Sigmoid colon (tissue), 7 donors: ENCODE measurements around the gene ENPP6. TPM values are rescaled to one million over a fixed set of nuclear protein-coding genes. Genes with fewer than 3 reads are reported as not detected.

ENCODE experiments used
- DNase-seq: peaks from one replicate; pipeline ENCODE4 v3.0.0-alpha.2; 2019
- H3K27ac ChIP-seq, 4 donors: fragments of 200-600 bp; sonication (generic); one replicate each; pipeline ENCODE4 v1.5.1; 2016 to 2019; ENCODE audit warnings: mild to moderate bottlenecking in 1 of 4
- H3K27me3 ChIP-seq, 3 donors: fragments of 200-600 bp; sonication (generic); one replicate each; pipeline ENCODE4 v1.5.1; 2019; ENCODE audit warnings: mild to moderate bottlenecking in 1 of 3
- H3K36me3 ChIP-seq, 4 donors: fragments of 200-600 bp; sonication (generic); one replicate each; pipeline ENCODE4 v1.5.1; 2016 to 2019
- H3K4me1 ChIP-seq, 4 donors: fragments of 200-600 bp; sonication (generic); one replicate each; pipeline ENCODE4 v1.5.1; 2017 to 2019
- H3K4me3 ChIP-seq, 4 donors: fragments of 200-600 bp; sonication (generic); one replicate each; pipeline ENCODE4 v1.5.1; 2017 to 2019; ENCODE audit warnings: mild to moderate bottlenecking in 2 of 4, moderate library complexity in 1 of 4
- H3K9me3 ChIP-seq, 4 donors: fragments of 200-600 bp in 3 of 4; sonication (generic) in 3 of 4; one replicate each; pipeline versions ENCODE4 v1.5.1 to v1.6.1; 2013 to 2019
- CTCF ChIP-seq, 4 experiments: fragments of 450-650 bp in 3 of 4; fragments of 200-600 bp in 1 of 4; IDR thresholded peaks; one replicate each; pipeline ENCODE4 v1.5.1; 2016 to 2019; ENCODE audit warnings: antibody characterized with exemption in 4 of 4, mild to moderate bottlenecking in 3 of 4, moderate library complexity in 2 of 4
- EP300 ChIP-seq, 4 donors: sonication (generic); formaldehyde crosslinking; IDR thresholded peaks; one replicate each; pipeline ENCODE4 v1.6.1; 2017; ENCODE audit warnings: antibody characterized with exemption in 4 of 4
- POLR2A ChIP-seq, 2 donors: fragments of 450-650 bp; IDR thresholded peaks; one replicate each; pipeline ENCODE4 v1.6.1; 2016; ENCODE audit warnings: antibody characterized with exemption in 2 of 2, mild to moderate bottlenecking in 2 of 2, moderate library complexity in 2 of 2
- POLR2AphosphoS5 ChIP-seq, 4 donors: sonication (generic); formaldehyde crosslinking; IDR thresholded peaks; one replicate each; pipeline ENCODE4 v1.6.1; 2017; ENCODE audit warnings: antibody characterized with exemption in 4 of 4
- WGBS, 2 donors: extraction: QIAGEN DNeasy Blood & Tissue Kit; methylation state at CpG; one replicate each; pipeline ENCODE4 v1.1.7; 2013; 5-methylcytosine and 5-hydroxymethylcytosine counted together
- intact Hi-C: fragments of 100-400 bp; cut with DNase I; formaldehyde crosslinking; loops from one replicate; pipeline ENCODE4 v1.15.1; 2023
- polyA plus RNA-seq, 3 donors: library from polyadenylated mRNA; stranded (reverse); fragments of 200-250 nt; gene quantifications; one replicate each; pipeline ENCODE4 v1.2.3, GENCODE V29; 2013
- total RNA-seq, 4 donors: library from RNA; depleted of rRNA; stranded (reverse); fragments of >200 nt; gene quantifications; one replicate each; pipeline ENCODE4 v1.1.0, GENCODE V29; 2016
- donor health status: healthy with polysubstance abuse.
- donor health status: Bipolar disorder and iron deficiency.
- donor health status: healthy.

Gene ENPP6
- total and polyA plus RNA-seq, 7 donors, result under 0.01 to 0.66 (median 0.31) TPM

GRCh38 chr4:184108006-184108501 lies 109.6 kb downstream of the ENPP6 start:
- no peak overlapping the region for H3K4me3 ChIP-seq
- no peaks in the 10 kb centered on the region for H3K36me3 ChIP-seq
- WGBS, 2 donors, result 82 to 92% methylated on average over 10 of the region's 10 CpGs
- no peak overlapping the region for H3K27ac ChIP-seq
- intact Hi-C loops, result no loop called here
- H3K9me3 ChIP-seq, result peaks cover 0 to 3% (median 0%) of the 10 kb centered on the region in 4 donors
- DNase-seq, result no peak
- H3K27me3 ChIP-seq, result peaks cover 0 to 2% (median 0%) of the 10 kb centered on the region in 3 donors
- TF ChIP-seq CTCF (IDR thresholded peaks at IDR 0.05) (no peak), POLR2A (IDR thresholded peaks at IDR 0.05) (no peak), POLR2AphosphoS5 (IDR thresholded peaks at IDR 0.05) (no peak), EP300 (IDR thresholded peaks at IDR 0.05) (no peak)
- peaks cover 0 to 8% (median 0%) of the 10 kb centered on the region in 4 donors for H3K4me1 ChIP-seq

- Histone ChIP-seq H3K4me1 (peaks cover 0 to 8% (median 0%) of the 10 kb centered on the region in 4 donors), H3K9me3 (no peaks in the 10 kb centered on the region), H3K27ac (peak overlapping the region in 2 of 4 donors; percentile 7 to 11), H3K27me3 (no peaks in the 10 kb centered on the region), H3K36me3 (no peaks in the 10 kb centered on the region), H3K4me3 (no peak overlapping the region)
- intact Hi-C loops, result no loop called here
- TF ChIP-seq POLR2AphosphoS5 (IDR thresholded peaks at IDR 0.05) (no peak), POLR2A (IDR thresholded peaks at IDR 0.05) (no peak), CTCF (IDR thresholded peaks at IDR 0.05) (no peak), EP300 (IDR thresholded peaks at IDR 0.05) (no peak)
- no peak for DNase-seq
- 67 to 76% methylated on average over 5 of the region's 5 CpGs for WGBS, 2 donors
These were observed 113.1 kb downstream of the ENPP6 start for GRCh38 chr4:184104419-184105101.

- DNase-seq, result no peak
- intact Hi-C loops, result no loop called here
- Histone ChIP-seq H3K27ac (peak overlapping the region in 2 of 4 donors; percentile 7 to 11), H3K4me1 (peaks cover 0 to 8% (median 0%) of the 10 kb centered on the region in 4 donors), H3K4me3 (no peak overlapping the region), H3K36me3 (no peaks in the 10 kb centered on the region), H3K27me3 (no peaks in the 10 kb centered on the region), H3K9me3 (no peaks in the 10 kb centered on the region)
- 81 to 87% methylated on average over 16 of the region's 16 CpGs for WGBS, 2 donors
- TF ChIP-seq POLR2AphosphoS5 (IDR thresholded peaks at IDR 0.05), result peak in 1 of 4 donors; percentile 43
- TF ChIP-seq POLR2A (IDR thresholded peaks at IDR 0.05), result no peak
- no peak for TF ChIP-seq EP300 (IDR thresholded peaks at IDR 0.05)
- no peak for TF ChIP-seq CTCF (IDR thresholded peaks at IDR 0.05)
These were observed 114.0 kb downstream of the ENPP6 start for GRCh38 chr4:184103527-184104264.

- TF ChIP-seq CTCF (IDR thresholded peaks at IDR 0.05), result no peak
- TF ChIP-seq POLR2AphosphoS5 (IDR thresholded peaks at IDR 0.05), result no peak
- no peak for TF ChIP-seq POLR2A (IDR thresholded peaks at IDR 0.05)
- no peak for TF ChIP-seq EP300 (IDR thresholded peaks at IDR 0.05)
- H3K4me3 ChIP-seq, result no peak overlapping the region
- H3K27ac ChIP-seq, result no peak overlapping the region
- H3K9me3 ChIP-seq, result no peaks in the 10 kb centered on the region
- no peak for DNase-seq
- 74 to 86% methylated on average over 4 of the region's 4 CpGs for WGBS, 2 donors
- no peaks in the 10 kb centered on the region for H3K36me3 ChIP-seq
- H3K4me1 ChIP-seq, result peaks cover 0 to 8% (median 0%) of the 10 kb centered on the region in 4 donors
- no peaks in the 10 kb centered on the region for H3K27me3 ChIP-seq
- intact Hi-C loops, result no loop called here
These were observed 114.7 kb downstream of the ENPP6 start for GRCh38 chr4:184102927-184103326.
